DMS153 treated with DMSO at 0.1 percent for 48 hours (cell line): ENCODE measurements around the gene DUT.

Experiments
- DNase-seq: peaks from one replicate; lab custom pipeline; 2025; ENCODE audit not compliant: unreplicated experiment; lab: John Stamatoyannopoulos, UW

The DUT gene

DNA sequence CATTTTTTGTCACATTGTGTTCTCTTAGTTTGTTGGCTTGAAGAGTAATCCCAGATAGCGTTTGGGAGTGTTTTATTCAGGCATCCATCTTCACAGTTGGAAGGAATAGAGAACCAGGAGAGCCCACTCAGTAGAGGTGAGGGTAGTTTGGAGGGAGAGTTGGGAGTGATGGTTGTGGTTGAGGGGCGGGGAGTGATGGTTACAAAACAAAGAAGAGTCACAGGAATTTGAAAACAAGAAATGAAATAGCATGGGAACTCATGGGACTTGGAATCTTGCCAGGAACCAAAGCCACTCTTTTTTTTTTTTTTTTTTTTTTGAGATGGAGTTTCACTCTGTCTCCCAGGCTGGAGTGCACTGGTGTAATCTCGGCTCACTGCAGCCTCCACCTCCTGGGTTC, 36.3 kb downstream of the DUT start:
- no peak for DNase-seq

GRCh38 chr15:48370460-48370859, 39.2 kb downstream of the DUT start:
- no peak for DNase-seq

GRCh38 chr15:48371550-48371949, 40.3 kb downstream of the DUT start:
- no peak for DNase-seq

GRCh38 chr15:48371961-48372360, 40.7 kb downstream of the DUT start:
- DNase-seq, result no peak

DNA sequence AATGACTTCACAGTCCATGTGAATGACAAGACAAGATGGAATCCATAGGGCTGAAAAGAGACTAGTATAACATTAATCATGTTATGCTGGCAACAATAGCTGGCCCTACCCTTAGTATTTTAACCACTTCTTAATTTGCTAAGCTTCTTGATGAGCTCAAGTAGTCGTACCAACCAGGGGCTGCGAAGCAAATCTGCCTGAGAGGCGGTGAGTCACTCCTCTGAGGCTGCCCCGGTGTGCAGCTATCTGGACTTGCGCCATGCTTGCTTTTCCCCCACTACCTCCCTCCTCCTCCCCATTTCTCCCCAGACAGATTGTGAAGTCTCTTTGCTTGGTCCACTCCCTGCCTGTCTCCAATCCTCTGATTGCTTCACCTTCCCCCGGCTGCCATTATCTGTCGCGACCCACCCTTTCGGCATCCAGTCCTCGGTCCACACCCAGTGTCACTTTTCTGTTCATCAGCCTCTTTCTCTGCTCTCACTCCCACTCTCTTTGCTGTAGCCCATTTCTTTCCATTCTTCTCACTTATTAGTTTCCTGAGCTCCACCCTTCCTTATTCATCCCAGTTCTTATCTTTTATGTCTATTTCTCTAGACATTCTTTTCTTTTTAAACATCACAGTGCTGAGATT, 42.7 kb downstream of the DUT start:
- no peak for DNase-seq

GRCh38 chr15:48374472-48374871, 43.2 kb downstream of the DUT start:
- no peak for DNase-seq

DNA sequence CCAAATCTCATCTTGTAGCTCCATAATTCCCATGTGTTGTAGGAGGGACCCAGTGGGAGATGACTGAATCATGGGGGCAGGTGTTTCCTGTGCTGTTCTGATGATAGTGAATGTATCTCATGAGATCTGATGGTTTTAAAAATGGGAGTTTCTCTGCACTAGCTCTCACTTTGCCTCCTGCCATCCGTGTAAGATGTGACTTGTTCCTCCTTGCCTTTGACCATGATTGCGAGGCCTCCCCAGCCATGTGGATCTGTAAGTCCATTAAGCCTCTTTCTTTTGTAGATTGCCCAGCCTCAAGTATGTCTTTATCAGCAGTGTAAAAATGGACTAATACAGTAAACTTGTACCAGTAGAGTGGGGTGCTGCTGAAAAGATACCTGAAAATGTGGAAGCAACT, 44.5 kb downstream of the DUT start:
- DNase-seq, result no peak

- DNase-seq, result no peak
Observed at GRCh38 chr15:48380198-48380597, 49.0 kb downstream of the DUT start.

- no peak for DNase-seq
Observed at GRCh38 chr15:48381861-48382260, 50.6 kb downstream of the DUT start.

DNA sequence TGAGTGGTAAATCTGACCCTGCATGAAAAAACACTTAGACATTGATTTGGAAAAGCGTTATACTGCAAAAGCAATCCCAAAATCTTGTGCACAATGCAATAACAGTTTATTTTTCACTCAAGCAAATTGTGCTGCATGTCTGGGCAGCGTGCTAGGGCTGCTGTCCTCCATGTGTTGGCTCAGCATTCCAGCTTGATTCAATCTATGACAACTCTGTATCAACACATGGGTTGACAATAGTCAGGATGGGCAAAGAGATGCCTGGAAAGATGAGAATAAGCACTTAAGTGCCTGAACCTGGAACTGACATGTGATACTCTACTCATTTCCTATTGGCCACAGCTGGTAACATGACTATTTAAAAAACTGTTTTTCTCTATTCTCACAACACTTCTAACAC, 51.8 kb downstream of the DUT start:
- DNase-seq, result no peak

- no peak for DNase-seq
Observed at GRCh38 chr15:48384616-48385015, 53.4 kb downstream of the DUT start.

- DNase-seq, result no peak
Observed at GRCh38 chr15:48385031-48385830, 54.0 kb downstream of the DUT start.

- DNase-seq, result no peak
Observed at GRCh38 chr15:48388016-48388851, 57.0 kb downstream of the DUT start.

DNA sequence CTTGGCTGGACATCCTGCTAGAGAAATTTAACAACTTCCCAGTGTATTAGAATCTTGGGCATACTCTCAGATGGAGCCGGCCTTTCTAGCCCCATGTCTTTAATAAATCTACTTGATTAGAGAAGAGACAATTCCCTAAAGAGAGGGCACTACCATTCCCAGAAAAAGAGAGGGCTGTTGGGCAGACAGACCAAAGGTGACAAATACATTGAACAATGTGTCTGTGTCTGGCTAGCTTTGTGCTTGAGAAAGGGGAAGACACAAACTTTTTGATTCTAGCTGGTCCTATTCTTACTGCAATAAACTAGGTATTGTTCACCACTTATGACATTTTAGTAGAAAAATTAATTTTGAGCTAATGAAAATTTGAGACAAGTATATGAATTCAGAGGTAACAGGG, 57.7 kb downstream of the DUT start:
- DNase-seq, result no peak

- no peak for DNase-seq
Observed at GRCh38 chr15:48389691-48390143, 58.5 kb downstream of the DUT start.

- DNase-seq, result no peak
Observed at GRCh38 chr15:48391950-48392349, 60.7 kb downstream of the DUT start.

GRCh38 chr15:48392356-48392755, 61.1 kb downstream of the DUT start:
- DNase-seq, result no peak
